SK-N-SH (cell line): ENCODE data around the gene ZNF438. TPM values are rescaled to one million over a fixed set of nuclear protein-coding genes. Genes with fewer than 3 reads are reported as not detected.

Source experiments
- CTCF ChIA-PET: fragments of 300-600, 350-600 bp; formaldehyde crosslinking; extraction: SDS; loops from one replicate; lab custom pipeline; 2021; lab: Yijun Ruan, JAX
- POLR2A ChIA-PET: fragments of 350-600 bp; sonication (Branson Sonifier 250); formaldehyde crosslinking; extraction: SDS; loops from one replicate; lab custom pipeline; 2020; ENCODE audit warnings: antibody characterized with exemption, inconsistent platforms; lab: Yijun Ruan, JAX
- DNase-seq: peaks from one replicate; pipeline ENCODE4 v3.0.0; 2012
- H2AFZ ChIP-seq: fragments of 200-600 bp; sonication (generic); 2 replicates; pipeline ENCODE4 v1.8.1; 2016; ENCODE audit warnings: antibody characterized with exemption, mild to moderate bottlenecking, low read depth
- H3F3A ChIP-seq: fragments of 200-600 bp; sonication (generic); replicated peaks from 2 replicates; pipeline ENCODE3; 2016; ENCODE audit warnings: antibody characterized with exemption, mild to moderate bottlenecking; ENCODE audit not compliant: insufficient read depth
- H3K27ac ChIP-seq, 2 experiments: fragments of 200-500 bp in 1 of 2; fragments of 200-600 bp in 1 of 2; sonication (Bioruptor generic) in 1 of 2; sonication (generic), shearing (Covaris generic) in 1 of 2; 2 replicates each; pipeline versions ENCODE4 v1.5.1 to v1.6.1; 2014 to 2016; ENCODE audit warnings: low read depth in 2 of 2, inconsistent platforms in 1 of 2, low read length in 1 of 2, mild to moderate bottlenecking in 1 of 2, mixed read lengths in 1 of 2
- H3K27me3 ChIP-seq: fragments of 200-600 bp; sonication (generic), shearing (Covaris generic); 2 replicates; pipeline ENCODE4 v1.6.1; 2016; ENCODE audit warnings: mixed run types; ENCODE audit not compliant: insufficient read depth
- H3K36me3 ChIP-seq, 2 experiments: fragments of 200-500 bp in 1 of 2; fragments of 200-600 bp in 1 of 2; sonication (Bioruptor generic) in 1 of 2; sonication (generic) in 1 of 2; replicated peaks in 1 of 2; 2 replicates each; pipeline versions ENCODE3 to v1.5.1; 2014 to 2016; ENCODE audit warnings: low read length in 1 of 2, mild to moderate bottlenecking in 1 of 2; ENCODE audit not compliant: insufficient read depth in 2 of 2, control insufficient read depth in 1 of 2
- H3K4me1 ChIP-seq, 2 experiments: fragments of 200-500 bp in 1 of 2; fragments of 200-600 bp in 1 of 2; sonication (Bioruptor generic) in 1 of 2; sonication (generic), shearing (Covaris generic) in 1 of 2; 2 replicates each; pipeline versions ENCODE4 v1.5.1 to v1.6.1; 2014 to 2016; ENCODE audit warnings: low read depth in 1 of 2, low read length in 1 of 2, mixed run types in 1 of 2; ENCODE audit not compliant: insufficient read depth in 2 of 2, control insufficient read depth in 1 of 2
- H3K4me2 ChIP-seq: fragments of 200-600 bp; sonication (generic), shearing (Covaris generic); 2 replicates; pipeline ENCODE4 v1.6.1; 2017; ENCODE audit warnings: mixed run types
- H3K4me3 ChIP-seq, 2 experiments: fragments of 200-500 bp in 1 of 2; fragments of 200-600 bp in 1 of 2; sonication (Bioruptor generic) in 1 of 2; sonication (generic), shearing (Covaris generic) in 1 of 2; 2 replicates each; pipeline versions ENCODE4 v1.5.1 to v1.8.1; 2014 to 2016; ENCODE audit warnings: low read depth in 2 of 2, inconsistent platforms in 1 of 2, low read length in 1 of 2, mild to moderate bottlenecking in 1 of 2, mixed read lengths in 1 of 2, moderate library complexity in 1 of 2
- H3K79me2 ChIP-seq: fragments of 200-600 bp; sonication (generic); 2 replicates; pipeline ENCODE4 v1.8.1; 2017; ENCODE audit warnings: mild to moderate bottlenecking; ENCODE audit not compliant: insufficient read depth
- H3K9ac ChIP-seq: fragments of 200-600 bp; sonication (generic); 2 replicates; pipeline ENCODE4 v1.6.1; 2017; ENCODE audit warnings: mixed run types
- H3K9me2 ChIP-seq: fragments of 200-600 bp; sonication (generic); 2 replicates; pipeline ENCODE4 v1.6.1; 2017; ENCODE audit warnings: mixed run types
- H3K9me3 ChIP-seq: fragments of 200-600 bp; sonication (generic); 2 replicates; pipeline ENCODE4 v1.6.1; 2017; ENCODE audit warnings: mixed run types, mild to moderate bottlenecking, moderate library complexity
- H4K20me1 ChIP-seq: fragments of 200-600 bp; sonication (generic); 2 replicates; pipeline ENCODE4 v1.6.1; 2017; ENCODE audit warnings: mild to moderate bottlenecking, mixed run types; ENCODE audit not compliant: insufficient read depth
- CHD2 ChIP-seq: fragments of 150-350 bp; IDR thresholded peaks from 2 replicates; pipeline ENCODE4 v1.6.1; 2018; ENCODE audit warnings: low read length; ENCODE audit not compliant: partially characterized antibody
- ELF1 ChIP-seq: IDR thresholded peaks from 2 replicates; pipeline ENCODE4 v1.4.0; 2012
- EP300 ChIP-seq, 2 experiments: IDR thresholded peaks; 2 replicates each; pipeline versions ENCODE4 v1.4.0 to v1.6.1; 2012; ENCODE audit warnings: borderline replicate concordance in 1 of 2, low read depth in 1 of 2, low read length in 1 of 2
- GABPA ChIP-seq: IDR thresholded peaks from 2 replicates; pipeline ENCODE4 v1.4.0; 2012; ENCODE audit warnings: low read depth, mild to moderate bottlenecking
- GATA2 ChIP-seq: sonication (generic); formaldehyde crosslinking; IDR thresholded peaks from 2 replicates; pipeline ENCODE4 v1.5.0; 2020; ENCODE audit warnings: mild to moderate bottlenecking, missing genetic modification reagents
- JUND ChIP-seq: IDR thresholded peaks from 2 replicates; pipeline ENCODE4 v1.4.0; 2012
- MXI1 ChIP-seq: IDR thresholded peaks from 2 replicates; pipeline ENCODE4 v1.6.1; 2012; ENCODE audit warnings: mild to moderate bottlenecking, low read depth, low read length, improper control_type of control experiment
- NFIC ChIP-seq: IDR thresholded peaks from 2 replicates; pipeline ENCODE4 v1.4.0; 2012; ENCODE audit warnings: borderline replicate concordance
- NRF1 ChIP-seq: IDR thresholded peaks from 2 replicates; pipeline ENCODE4 v1.6.1; 2012; ENCODE audit warnings: low read depth, mild to moderate bottlenecking, low read length
- RAD21 ChIP-seq: IDR thresholded peaks from 2 replicates; pipeline ENCODE4 v1.6.1; 2012; ENCODE audit warnings: mild to moderate bottlenecking, low read length
- RCOR1 ChIP-seq: fragments of 150-350 bp; IDR thresholded peaks from 2 replicates; pipeline ENCODE4 v1.6.1; 2017; ENCODE audit warnings: antibody characterized with exemption, low read length
- RXRA ChIP-seq: IDR thresholded peaks from 2 replicates; pipeline ENCODE4 v1.4.0; 2012; ENCODE audit warnings: low read depth, mild to moderate bottlenecking, borderline replicate concordance
- TCF12 ChIP-seq: IDR thresholded peaks from 2 replicates; pipeline ENCODE4 v1.4.0; 2012
- TEAD4 ChIP-seq: IDR thresholded peaks from 2 replicates; pipeline ENCODE4 v1.4.0; 2012; ENCODE audit warnings: mild to moderate bottlenecking, borderline replicate concordance; ENCODE audit not compliant: insufficient read depth
- WGBS: methylation state at CpG from one replicate; pipeline ENCODE4 v1.1.6; 2017; ENCODE audit warnings: low lambda C conversion rate; 5-methylcytosine and 5-hydroxymethylcytosine counted together
- polyA plus RNA-seq, 3 experiments: library from polyadenylated mRNA; depleted of rRNA; stranded (reverse); fragments of >200 nt; gene quantifications; 2 replicates each; pipeline ENCODE4 v1.2.3, GENCODE V29; 2012
- TF ChIP-seq, protein P1 (sequence below): fragments of 200-600 bp; sonication (generic); IDR thresholded peaks from 2 replicates; pipeline ENCODE4 v1.6.1; 2017; ENCODE audit warnings: antibody characterized with exemption, mild to moderate bottlenecking, moderate library complexity
- TF ChIP-seq, protein P2 (sequence below): IDR thresholded peaks from 2 replicates; pipeline ENCODE4 v1.4.0; 2012; ENCODE audit warnings: low read depth
- TF ChIP-seq, protein P3 (sequence below): IDR thresholded peaks from 2 replicates; pipeline ENCODE4 v1.4.0; 2012; ENCODE audit warnings: low read depth, borderline replicate concordance
- TF ChIP-seq, protein P4 (sequence below): IDR thresholded peaks from 2 replicates; pipeline ENCODE4; 2012

ZNF438 gene
- polyA plus RNA-seq, 1 of the 3 experiments (the other 2 are of a cell fraction) = 2.1 TPM

DNA sequence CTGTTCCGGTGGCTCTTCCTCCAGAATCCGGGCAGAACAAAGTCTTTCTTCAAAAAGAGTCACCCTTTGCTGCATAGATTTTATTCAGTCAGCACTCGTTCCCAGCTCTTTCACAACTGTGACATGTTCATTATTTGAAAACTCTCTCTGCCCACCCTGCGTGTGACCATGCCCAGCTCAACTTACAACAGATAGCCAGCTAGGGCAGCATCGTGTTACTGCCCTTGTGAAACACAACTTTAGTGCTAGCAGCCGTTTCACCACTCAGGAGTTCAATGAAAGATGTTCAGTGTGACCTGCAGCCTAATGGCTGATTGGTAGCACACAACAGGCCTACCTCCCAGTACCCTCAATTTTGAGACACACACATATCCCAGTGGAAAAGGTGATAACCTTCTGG lies 57.9 kb downstream of the ZNF438 start:
- no peaks in the 10 kb centered on the region for H3K79me2 ChIP-seq
- no peak overlapping the region for H2AFZ ChIP-seq
- no peak overlapping the region for H3K27ac ChIP-seq
- POLR2A ChIA-PET = no interaction called here
- no peaks in the 10 kb centered on the region for H3K9me3 ChIP-seq
- H3F3A ChIP-seq = no peaks in the 10 kb centered on the region
- H3K9ac ChIP-seq = no peak overlapping the region
- WGBS = 75% methylated on average over 6 of the region's 6 CpGs
- H3K4me3 ChIP-seq = no peak overlapping the region
- H4K20me1 ChIP-seq = no peaks in the 10 kb centered on the region
- H3K4me1 ChIP-seq = no peaks in the 10 kb centered on the region
- H3K27me3 ChIP-seq = no peaks in the 10 kb centered on the region
- TF ChIP-seq, protein P1, sequence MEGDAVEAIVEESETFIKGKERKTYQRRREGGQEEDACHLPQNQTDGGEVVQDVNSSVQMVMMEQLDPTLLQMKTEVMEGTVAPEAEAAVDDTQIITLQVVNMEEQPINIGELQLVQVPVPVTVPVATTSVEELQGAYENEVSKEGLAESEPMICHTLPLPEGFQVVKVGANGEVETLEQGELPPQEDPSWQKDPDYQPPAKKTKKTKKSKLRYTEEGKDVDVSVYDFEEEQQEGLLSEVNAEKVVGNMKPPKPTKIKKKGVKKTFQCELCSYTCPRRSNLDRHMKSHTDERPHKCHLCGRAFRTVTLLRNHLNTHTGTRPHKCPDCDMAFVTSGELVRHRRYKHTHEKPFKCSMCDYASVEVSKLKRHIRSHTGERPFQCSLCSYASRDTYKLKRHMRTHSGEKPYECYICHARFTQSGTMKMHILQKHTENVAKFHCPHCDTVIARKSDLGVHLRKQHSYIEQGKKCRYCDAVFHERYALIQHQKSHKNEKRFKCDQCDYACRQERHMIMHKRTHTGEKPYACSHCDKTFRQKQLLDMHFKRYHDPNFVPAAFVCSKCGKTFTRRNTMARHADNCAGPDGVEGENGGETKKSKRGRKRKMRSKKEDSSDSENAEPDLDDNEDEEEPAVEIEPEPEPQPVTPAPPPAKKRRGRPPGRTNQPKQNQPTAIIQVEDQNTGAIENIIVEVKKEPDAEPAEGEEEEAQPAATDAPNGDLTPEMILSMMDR = no peak
- no peak for TF ChIP-seq RCOR1
- no peak for TF ChIP-seq GATA2
- TF ChIP-seq CHD2 = no peak
- TF ChIP-seq, protein P2, sequence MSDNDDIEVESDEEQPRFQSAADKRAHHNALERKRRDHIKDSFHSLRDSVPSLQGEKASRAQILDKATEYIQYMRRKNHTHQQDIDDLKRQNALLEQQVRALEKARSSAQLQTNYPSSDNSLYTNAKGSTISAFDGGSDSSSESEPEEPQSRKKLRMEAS = no peak
- no peak for TF ChIP-seq NFIC
- no peak for TF ChIP-seq NRF1
- TF ChIP-seq TEAD4 = no peak
- no peak for TF ChIP-seq RAD21
- TF ChIP-seq, protein P3, sequence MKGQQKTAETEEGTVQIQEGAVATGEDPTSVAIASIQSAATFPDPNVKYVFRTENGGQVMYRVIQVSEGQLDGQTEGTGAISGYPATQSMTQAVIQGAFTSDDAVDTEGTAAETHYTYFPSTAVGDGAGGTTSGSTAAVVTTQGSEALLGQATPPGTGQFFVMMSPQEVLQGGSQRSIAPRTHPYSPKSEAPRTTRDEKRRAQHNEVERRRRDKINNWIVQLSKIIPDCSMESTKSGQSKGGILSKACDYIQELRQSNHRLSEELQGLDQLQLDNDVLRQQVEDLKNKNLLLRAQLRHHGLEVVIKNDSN = no peak
- TF ChIP-seq, protein P4, sequence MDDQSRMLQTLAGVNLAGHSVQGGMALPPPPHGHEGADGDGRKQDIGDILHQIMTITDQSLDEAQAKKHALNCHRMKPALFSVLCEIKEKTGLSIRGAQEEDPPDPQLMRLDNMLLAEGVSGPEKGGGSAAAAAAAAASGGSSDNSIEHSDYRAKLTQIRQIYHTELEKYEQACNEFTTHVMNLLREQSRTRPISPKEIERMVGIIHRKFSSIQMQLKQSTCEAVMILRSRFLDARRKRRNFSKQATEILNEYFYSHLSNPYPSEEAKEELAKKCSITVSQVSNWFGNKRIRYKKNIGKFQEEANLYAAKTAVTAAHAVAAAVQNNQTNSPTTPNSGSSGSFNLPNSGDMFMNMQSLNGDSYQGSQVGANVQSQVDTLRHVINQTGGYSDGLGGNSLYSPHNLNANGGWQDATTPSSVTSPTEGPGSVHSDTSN = no peak
- TF ChIP-seq RXRA = no peak
- no peak for TF ChIP-seq GABPA
- TF ChIP-seq TCF12 = no peak
- TF ChIP-seq EP300 (IDR thresholded peaks at IDR 0.05; ENCODE audit: borderline replicate concordance in 1 of 2, low read depth in 1 of 2, low read length in 1 of 2) = no peak
- no peak for TF ChIP-seq ELF1
- no peak for TF ChIP-seq MXI1
- TF ChIP-seq JUND = no peak
- TF ChIP-seq, all 33 proteins: peak for 0
- DNase-seq = no peak
- H3K9me2 ChIP-seq = no peaks in the 10 kb centered on the region
- H3K4me2 ChIP-seq = no peak overlapping the region
- no peaks in the 10 kb centered on the region for H3K36me3 ChIP-seq
- CTCF ChIA-PET = no interaction called here
